IMR-90 (cell line): Measurements from ENCODE around the gene LUZP2. TPM values are rescaled to one million over a fixed set of nuclear protein-coding genes. Genes with fewer than 3 reads are reported as not detected.

ENCODE experiments used
- ATAC-seq: fragments of 200-7000 bp; cut with Tn5 transposase; 2 replicates; pipeline ENCODE4 v1.9.1; 2020; ENCODE audit warnings: low read depth, mild to moderate bottlenecking, moderate library complexity
- BruUV-seq: library from RNA; stranded (reverse); fragments of 400-500 nt; replicated peaks from 2 replicates; lab custom pipeline; 2021; lab: Mats Ljungman, UMichigan
- CTCF ChIA-PET: fragments of 300-600 bp; formaldehyde crosslinking; extraction: SDS; loops from one replicate; lab custom pipeline; 2021; ENCODE audit warnings: antibody characterized with exemption; lab: Yijun Ruan, JAX
- POLR2A ChIA-PET: fragments of 300-600 bp; sonication (Branson Sonifier 250); formaldehyde crosslinking; loops from one replicate; lab custom pipeline; 2022; ENCODE audit warnings: antibody characterized with exemption; ENCODE audit not compliant: unreplicated experiment; lab: Charles Lee
- DNase-seq: peaks from one replicate; pipeline ENCODE4 v3.0.0; 2013
- H2AFZ ChIP-seq: replicated peaks from 2 replicates; pipeline ENCODE3; 2013; ENCODE audit warnings: low read length, mild to moderate bottlenecking; ENCODE audit not compliant: poor library complexity
- H2AK5ac ChIP-seq: 2 replicates; pipeline ENCODE4 v1.6.1; 2013; ENCODE audit warnings: low read depth, low read length, inconsistent platforms
- H2AK9ac ChIP-seq: replicated peaks from 2 replicates; pipeline ENCODE3; 2013; ENCODE audit warnings: mild to moderate bottlenecking, low read depth, low read length, moderate library complexity; ENCODE audit not compliant: poor library complexity
- H2BK120ac ChIP-seq: 2 replicates; pipeline ENCODE4 v1.6.1; 2013; ENCODE audit warnings: low read depth, low read length, inconsistent platforms
- H2BK15ac ChIP-seq: 3 replicates; pipeline ENCODE4 v1.6.1; 2013; ENCODE audit warnings: low read depth, low read length, inconsistent platforms
- H2BK20ac ChIP-seq: 2 replicates; pipeline ENCODE4 v1.6.1; 2013; ENCODE audit warnings: low read depth, mild to moderate bottlenecking, inconsistent platforms, low read length, moderate library complexity
- H2BK5ac ChIP-seq: 2 replicates; pipeline ENCODE4 v1.6.1; 2013; ENCODE audit warnings: mild to moderate bottlenecking, low read depth, low read length, inconsistent platforms; ENCODE audit not compliant: poor library complexity, severe bottlenecking
- H3K14ac ChIP-seq: replicated peaks from 2 replicates; pipeline ENCODE4 v1.6.1; 2013; ENCODE audit warnings: low read depth, low read length, inconsistent platforms
- H3K18ac ChIP-seq: 2 replicates; pipeline ENCODE4 v1.6.1; 2013; ENCODE audit warnings: low read depth, low read length, control low read depth
- H3K23ac ChIP-seq: 2 replicates; pipeline ENCODE4 v1.6.1; 2013; ENCODE audit warnings: low read depth, low read length, inconsistent platforms
- H3K27ac ChIP-seq: 2 replicates; pipeline ENCODE4 v1.5.1; 2013; ENCODE audit warnings: mild to moderate bottlenecking, control low read depth, low read length; ENCODE audit not compliant: insufficient read depth
- H3K27me3 ChIP-seq: 2 replicates; pipeline ENCODE4 v1.6.1; 2013; ENCODE audit warnings: low read length; ENCODE audit not compliant: control insufficient read depth, insufficient read depth
- H3K36me3 ChIP-seq: 2 replicates; pipeline ENCODE4 v1.6.1; 2013; ENCODE audit warnings: low read length, mixed read lengths; ENCODE audit not compliant: control insufficient read depth, insufficient read depth
- H3K4ac ChIP-seq: 2 replicates; pipeline ENCODE4 v1.6.1; 2013; ENCODE audit warnings: low read depth, low read length, inconsistent platforms
- H3K4me1 ChIP-seq: 2 replicates; pipeline ENCODE4 v1.6.1; 2013; ENCODE audit warnings: low read length, mixed read lengths; ENCODE audit not compliant: control insufficient read depth, insufficient read depth
- H3K4me2 ChIP-seq: 2 replicates; pipeline ENCODE4 v1.6.1; 2013; ENCODE audit warnings: low read depth, mild to moderate bottlenecking, control low read depth, low read length, moderate library complexity
- H3K4me3 ChIP-seq: 2 replicates; pipeline ENCODE4 v1.5.1; 2013; ENCODE audit warnings: low read depth, mild to moderate bottlenecking, control low read depth, low read length, moderate library complexity; ENCODE audit not compliant: insufficient read depth
- H3K56ac ChIP-seq: 2 replicates; pipeline ENCODE4 v1.6.1; 2013; ENCODE audit warnings: low read length, inconsistent platforms; ENCODE audit not compliant: insufficient read depth; ENCODE audit errors: extremely low read depth
- H3K79me1 ChIP-seq, 2 experiments: 2 replicates each; pipeline ENCODE4 v1.6.1; 2013; ENCODE audit warnings: low read length in 2 of 2, inconsistent platforms in 1 of 2, low read depth in 1 of 2
- H3K9ac ChIP-seq: 2 replicates; pipeline ENCODE4 v1.6.1; 2013; ENCODE audit warnings: low read depth, low read length, control low read depth
- H3K9me1 ChIP-seq: 2 replicates; pipeline ENCODE4 v1.6.1; 2013; ENCODE audit warnings: low read length, inconsistent platforms; ENCODE audit not compliant: insufficient read depth
- H3K9me3 ChIP-seq: 2 replicates; pipeline ENCODE4 v1.6.1; 2013; ENCODE audit warnings: low read length; ENCODE audit not compliant: control insufficient read depth, insufficient read depth
- H4K20me1 ChIP-seq: 2 replicates; pipeline ENCODE4 v1.6.1; 2013; ENCODE audit warnings: low read length, inconsistent platforms; ENCODE audit not compliant: insufficient read depth
- H4K5ac ChIP-seq: 2 replicates; pipeline ENCODE4 v1.6.1; 2013; ENCODE audit warnings: mild to moderate bottlenecking, low read depth, low read length, control low read depth
- H4K8ac ChIP-seq, 2 experiments: 2 replicates each; pipeline ENCODE4 v1.6.1; 2013; ENCODE audit warnings: low read depth in 2 of 2, low read length in 2 of 2, control low read depth in 1 of 2, inconsistent platforms in 1 of 2
- H4K91ac ChIP-seq: 2 replicates; pipeline ENCODE4 v1.6.1; 2013; ENCODE audit warnings: low read depth, low read length, inconsistent platforms; ENCODE audit not compliant: insufficient read depth
- BHLHE40 ChIP-seq: fragments of 150-350 bp; IDR thresholded peaks from 2 replicates; pipeline ENCODE4 v1.6.1; 2016; ENCODE audit warnings: mild to moderate bottlenecking, low read depth, low read length
- CHD1 ChIP-seq: IDR thresholded peaks from 2 replicates; pipeline ENCODE4 v1.6.1; 2012; ENCODE audit warnings: low read depth, low read length, improper control_type of control experiment
- CTCF ChIP-seq: conservative IDR thresholded peaks from 2 replicates; pipeline ENCODE4 v1.5.1; 2012; ENCODE audit warnings: mild to moderate bottlenecking, low read depth, low read length, improper control_type of control experiment
- ELK1 ChIP-seq: fragments of 150-350 bp; IDR thresholded peaks from 2 replicates; pipeline ENCODE4 v1.6.1; 2016; ENCODE audit warnings: low read depth, mild to moderate bottlenecking, low read length, moderate library complexity, borderline replicate concordance
- FOS ChIP-seq: fragments of 150-350 bp; IDR thresholded peaks from 2 replicates; pipeline ENCODE4 v1.6.1; 2016; ENCODE audit warnings: low read depth, low read length
- POLR2A ChIP-seq: IDR thresholded peaks from 2 replicates; pipeline ENCODE4 v1.6.1; 2012; ENCODE audit warnings: mild to moderate bottlenecking, low read depth, low read length
- RCOR1 ChIP-seq: IDR thresholded peaks from 2 replicates; pipeline ENCODE4 v1.6.1; 2012; ENCODE audit warnings: mild to moderate bottlenecking, low read length, improper control_type of control experiment; ENCODE audit not compliant: insufficient replicate concordance
- RFX5 ChIP-seq: IDR thresholded peaks from 2 replicates; pipeline ENCODE4 v1.8.0; 2012; ENCODE audit warnings: low read depth, mild to moderate bottlenecking, low read length, moderate library complexity
- USF2 ChIP-seq: fragments of 150-350 bp; IDR thresholded peaks from 2 replicates; pipeline ENCODE4 v1.6.1; 2017; ENCODE audit warnings: mild to moderate bottlenecking, antibody characterized with exemption, low read length, low read depth
- dilution Hi-C: fragments of 300-500 bp; cut with HindIII; formaldehyde crosslinking; loops from one replicate; pipeline ENCODE4 v1.14.3; 2018; ENCODE audit warnings: low sequenced_read_pairs; ENCODE audit not compliant: unreplicated experiment
- in situ Hi-C: fragments of 300-500 bp; cut with MboI; formaldehyde crosslinking; loops from 3 replicates; pipeline ENCODE4 v1.14.3; 2019; ENCODE audit warnings: low sequenced_read_pairs, inconsistent platforms, mixed read lengths
- intact Hi-C: fragments of 100-400 bp; cut with micrococcal nuclease; formaldehyde crosslinking; loops from 2 replicates; pipeline ENCODE4 v1.10.0; 2022
- polyA plus RNA-seq, 3 experiments: library from polyadenylated mRNA; depleted of rRNA; stranded (reverse); fragments of >200 nt; gene quantifications; 2 replicates each; pipeline ENCODE4 v1.2.3, GENCODE V29; 2012; ENCODE audit warnings: low replicate concordance in 1 of 3
- total RNA-seq: library from RNA; depleted of rRNA; stranded (reverse); fragments of >200 nt; gene quantifications from 2 replicates; pipeline ENCODE4 v1.2.3, GENCODE V29; 2012

LUZP2 gene
- total and polyA plus RNA-seq, 2 of the 4 experiments (the other 2 are of a cell fraction): 0.89 to 2.0 TPM

- Histone ChIP-seq H3K23ac (no peak overlapping the region), H4K8ac (no peak overlapping the region), H3K9me1 (no peaks in the 10 kb centered on the region), H2AFZ (no peak overlapping the region), H3K27me3 (no peaks in the 10 kb centered on the region), H3K18ac (no peak overlapping the region), H3K4ac (no peak overlapping the region), H3K36me3 (no peaks in the 10 kb centered on the region), H3K27ac (no peak overlapping the region), H2AK5ac (no peak overlapping the region), H3K9ac (no peak overlapping the region), H3K79me1 (no peaks in the 10 kb centered on the region), H3K4me1 (no peaks in the 10 kb centered on the region), H2BK20ac (no peak overlapping the region), H2BK5ac (no peak overlapping the region), H3K4me2 (no peak overlapping the region), H3K14ac (no peak overlapping the region), H2BK120ac (no peak overlapping the region), H2AK9ac (no peak overlapping the region), H4K91ac (no peak overlapping the region), H4K20me1 (no peaks in the 10 kb centered on the region), H3K9me3 (no peaks in the 10 kb centered on the region), H2BK15ac (no peak overlapping the region), H3K56ac (no peak overlapping the region), H4K5ac (no peak overlapping the region), H3K4me3 (no peak overlapping the region)
- dilution Hi-C loops: no loop called here
- intact Hi-C loops: no loop called here
- ATAC-seq (no peak), DNase-seq (no peak)
- TF ChIP-seq CTCF: no peak
- TF ChIP-seq RFX5: no peak
- TF ChIP-seq CHD1: no peak
- no peak for TF ChIP-seq RCOR1
- TF ChIP-seq USF2: no peak
- no peak for TF ChIP-seq FOS
- TF ChIP-seq POLR2A: no peak
- no peak for TF ChIP-seq BHLHE40
- no peak for TF ChIP-seq ELK1
- ChIA-PET CTCF (no interaction called here), POLR2A (no interaction called here)
- no TSS peak for BruUV-seq
- in situ Hi-C loops: no loop called here
These were observed 70.5 kb downstream of the LUZP2 start for GRCh38 chr11:24567380-24567779.
